GM11168 (cell line): ENCODE results near the gene CRAT.

ENCODE experiments used
- in situ Hi-C: fragments of 300-500 bp; cut with MboI; formaldehyde crosslinking; loops from one replicate; pipeline ENCODE4 v1.12.0; 2022; ENCODE audit warnings: low sequenced_read_pairs; ENCODE audit not compliant: unreplicated experiment

Gene CRAT

DNA sequence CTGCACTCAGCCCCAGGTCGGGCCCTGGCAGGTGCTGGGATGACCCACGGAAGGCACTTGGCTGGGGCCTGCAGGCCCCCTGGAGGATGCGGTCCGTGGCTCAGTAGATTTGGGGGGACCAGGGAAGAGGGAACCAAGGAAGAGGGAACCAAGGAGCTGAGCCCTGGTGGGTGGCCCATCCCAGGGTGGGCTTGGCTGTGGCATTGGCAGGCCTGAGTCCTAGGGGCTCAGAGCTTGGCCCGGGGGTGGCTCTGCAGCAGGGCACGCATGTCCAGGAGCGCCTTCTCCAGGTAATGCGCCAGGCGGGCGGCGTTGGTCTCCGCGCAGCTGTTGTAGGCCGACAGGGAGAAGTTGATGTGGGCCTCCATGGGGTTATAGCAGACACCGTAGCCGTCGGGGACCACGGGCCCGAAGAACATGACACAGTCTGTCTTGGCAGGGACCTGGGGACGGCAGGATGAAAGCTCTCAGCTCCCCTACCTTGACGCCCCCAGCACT, 15.4 kb downstream of the CRAT start:
- in situ Hi-C loops, result no loop called here

DNA sequence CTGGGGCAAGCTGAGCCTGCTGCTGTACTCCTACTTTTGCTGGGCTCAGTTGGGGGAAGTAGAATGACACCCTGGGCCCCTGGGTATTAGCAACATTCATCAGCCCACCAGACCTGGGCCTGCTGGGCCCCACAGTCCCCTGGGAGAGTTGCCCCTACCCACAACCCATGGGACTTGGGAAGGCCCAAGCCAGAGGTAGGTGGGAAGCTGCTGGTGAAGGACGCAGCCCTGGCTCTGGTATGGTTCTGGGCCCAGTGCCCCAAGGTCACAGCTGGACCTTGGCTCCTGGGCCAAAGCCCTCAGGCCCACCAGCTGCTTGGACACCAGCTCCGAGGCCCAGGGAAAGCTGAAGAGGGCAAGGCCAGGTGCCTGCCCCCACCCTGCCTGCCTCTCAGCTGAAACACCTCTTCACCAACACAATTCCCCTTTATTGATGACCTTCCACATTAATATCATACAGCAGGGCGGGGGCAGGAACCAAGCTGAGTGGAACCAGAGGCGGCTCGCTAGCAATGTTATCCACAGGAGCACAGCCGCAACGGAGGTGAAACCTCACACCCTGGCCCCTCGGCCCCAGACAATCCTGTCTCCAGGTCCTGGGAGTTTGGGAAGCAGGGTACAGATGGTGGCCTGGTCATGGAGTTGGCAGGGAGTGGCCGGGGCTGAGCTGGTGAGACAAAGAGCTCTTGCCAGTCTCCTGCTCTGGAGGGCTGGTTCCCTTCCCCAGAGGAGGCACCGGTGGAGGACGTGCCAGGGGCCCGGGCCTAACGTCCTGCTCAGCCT, 16.0 kb downstream of the CRAT start:
- in situ Hi-C loops, result no loop called here

DNA sequence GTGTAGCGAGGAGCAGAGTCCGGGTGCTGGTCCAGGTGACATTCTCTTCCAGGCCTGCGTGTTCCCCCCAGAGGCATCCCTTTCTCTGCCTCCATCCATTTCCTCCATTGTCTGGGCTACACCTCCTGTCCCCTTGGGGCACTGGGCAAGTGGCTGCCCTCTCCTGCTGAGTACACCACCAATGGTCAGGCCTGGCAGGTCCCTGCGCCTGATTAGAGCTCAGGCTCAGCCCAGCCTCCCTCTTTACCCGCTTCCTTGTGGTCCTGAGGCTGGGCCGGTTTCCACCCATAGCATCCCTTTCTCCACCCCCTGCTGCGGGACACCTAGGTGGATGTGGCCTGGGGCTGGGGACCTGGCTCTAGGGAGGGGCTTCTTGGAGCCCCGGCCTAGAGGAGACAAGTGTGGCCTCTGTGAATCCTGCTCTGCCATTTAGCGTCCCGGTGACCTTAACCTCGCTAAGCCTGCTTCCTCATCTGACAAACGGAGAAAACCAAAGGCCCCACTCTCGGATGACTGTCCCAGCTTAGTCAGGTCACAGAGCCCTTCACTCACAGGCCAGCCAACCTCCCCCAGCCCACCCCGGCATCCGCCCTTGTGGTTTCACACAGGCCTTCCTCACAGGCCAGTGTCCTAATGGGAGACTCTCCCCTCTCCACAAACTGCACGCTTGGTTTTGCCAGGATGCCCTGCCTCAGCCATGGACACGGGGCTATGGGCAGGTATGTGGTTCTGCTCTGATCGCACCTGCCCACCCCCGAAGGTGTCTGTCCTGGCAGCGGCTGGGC, 16.8 kb downstream of the CRAT start:
- in situ Hi-C loops, result no loop called here

GRCh38 chr9:129089246-129089645, 21.3 kb downstream of the CRAT start:
- in situ Hi-C loops, result no loop called here

- in situ Hi-C loops, result no loop called here
These were observed 26.5 kb downstream of the CRAT start for GRCh38 chr9:129084087-129084486.

GRCh38 chr9:129081388-129081904, 29.1 kb downstream of the CRAT start:
- in situ Hi-C loops, result no loop called here

DNA sequence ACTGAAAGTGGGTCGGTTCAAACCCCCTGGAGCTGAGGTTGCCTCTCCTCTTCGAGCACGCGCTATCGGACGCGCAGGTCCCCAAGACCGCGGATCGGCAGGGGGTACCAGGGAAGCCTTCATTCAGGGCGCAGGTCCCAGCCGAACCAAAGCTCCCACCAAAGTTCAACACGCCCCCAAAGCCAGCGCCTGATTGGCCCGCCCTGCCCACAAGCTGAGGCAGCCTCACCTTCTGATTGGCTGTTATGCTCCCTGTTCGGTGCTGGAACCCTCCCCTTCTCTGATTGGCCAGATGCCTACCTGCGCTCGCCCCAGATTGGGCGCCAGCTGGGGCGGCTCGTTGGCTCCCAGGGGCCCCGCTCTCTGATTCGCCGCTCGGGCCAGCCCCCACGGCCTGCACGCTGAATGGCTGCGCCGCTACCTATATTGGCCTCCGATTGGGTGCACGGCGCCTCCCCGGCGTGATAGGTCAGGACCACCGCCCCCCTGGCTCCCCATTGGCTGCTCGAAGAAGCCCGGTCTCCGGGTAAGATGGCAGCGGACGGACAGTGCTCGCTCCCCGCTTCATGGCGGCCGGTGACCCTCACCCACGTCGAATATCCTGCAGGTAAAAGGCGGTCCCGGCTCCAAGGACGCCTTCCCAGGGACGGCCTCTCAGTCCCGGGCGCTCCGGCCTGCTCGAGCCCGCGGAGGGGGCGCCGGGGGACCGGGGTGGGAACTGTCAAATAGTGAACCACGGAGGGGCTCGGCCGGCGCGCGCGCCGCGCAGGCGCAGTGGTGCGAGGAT, 29.8 kb downstream of the CRAT start, which contains the start of gene DOLPP1:
Gene DOLPP1 (plus strand): TSS at position 511 of the 787 bp plus-strand sequence. CDS start 21 bp downstream, at position 532.
- in situ Hi-C loops, result no loop called here

DNA sequence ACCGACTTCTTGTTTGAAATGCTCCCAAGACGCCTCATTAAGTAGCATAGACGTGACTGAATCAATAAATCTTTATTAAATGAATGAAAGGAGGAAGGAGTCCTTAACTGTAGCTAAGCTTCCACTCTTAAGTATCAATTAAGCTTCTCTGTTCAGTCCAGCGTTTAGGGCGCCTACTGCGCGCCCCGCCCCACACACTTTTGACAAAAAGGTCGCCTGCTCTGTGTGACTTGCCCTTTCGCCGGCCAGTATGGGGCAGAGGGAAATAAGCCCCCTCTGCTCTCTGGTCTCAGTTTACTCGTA, 30.3 kb downstream of the CRAT start:
- in situ Hi-C loops, result no loop called here

DNA sequence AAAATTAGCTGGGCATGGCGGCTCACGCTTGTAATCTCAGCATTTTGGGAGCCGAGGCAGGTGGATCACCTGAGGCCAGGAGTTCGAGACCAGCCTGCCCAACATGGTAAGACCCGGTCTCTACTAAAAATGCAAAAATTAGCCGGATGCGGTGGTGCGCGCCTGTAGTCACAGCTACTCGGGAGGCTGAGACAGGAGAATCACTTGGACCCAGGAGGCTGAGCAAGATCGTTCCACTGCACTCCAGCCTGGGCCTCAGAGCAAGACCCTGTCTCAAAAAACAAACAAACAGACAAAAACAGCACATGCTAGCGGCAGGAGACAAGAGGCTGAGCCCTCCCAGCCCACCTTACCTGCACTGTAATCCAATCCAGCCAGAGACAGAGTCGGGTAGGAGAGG, 30.8 kb downstream of the CRAT start:
- in situ Hi-C loops, result no loop called here

DNA sequence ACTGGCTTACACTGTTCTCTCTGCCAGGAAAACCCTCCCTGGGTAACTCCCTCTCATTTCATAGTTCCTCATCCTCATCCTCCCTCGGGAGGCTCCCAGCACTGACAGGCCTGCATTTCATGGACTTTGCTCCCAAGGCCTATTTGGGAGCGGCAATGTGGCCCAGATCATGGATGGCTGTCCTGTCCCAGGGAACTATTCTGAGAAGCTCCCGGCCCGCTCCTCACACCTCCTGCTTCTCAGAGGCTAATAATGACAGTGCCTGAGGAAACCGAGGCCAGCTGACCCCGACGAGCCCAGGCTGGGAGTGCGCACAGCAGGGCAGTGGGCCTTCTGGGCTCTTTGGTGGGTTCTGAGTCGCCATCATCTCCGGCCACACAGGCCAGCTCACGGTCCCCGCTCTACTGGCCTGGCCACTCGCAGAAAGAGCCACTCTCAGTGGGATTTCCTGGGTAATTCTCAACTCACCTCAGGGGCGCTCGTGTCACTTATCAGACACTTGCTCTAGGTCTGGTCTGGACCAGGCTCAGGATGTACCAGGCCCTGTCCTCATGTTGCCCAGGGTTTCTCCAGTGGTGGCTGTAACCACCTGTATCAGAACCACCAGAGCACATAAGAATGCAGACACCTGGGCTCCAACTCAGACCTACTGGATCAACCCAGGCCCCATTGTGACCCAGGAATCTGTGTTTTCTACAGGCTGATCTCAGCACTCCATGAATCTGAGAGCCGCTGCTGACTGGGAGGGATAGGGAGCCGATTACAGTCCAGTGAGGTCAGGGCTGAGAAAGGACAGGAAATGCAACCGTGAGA, 31.7 kb downstream of the CRAT start:
- in situ Hi-C loops, result no loop called here

- in situ Hi-C loops, result no loop called here
These were observed 33.4 kb downstream of the CRAT start for GRCh38 chr9:129077236-129077635.

DNA sequence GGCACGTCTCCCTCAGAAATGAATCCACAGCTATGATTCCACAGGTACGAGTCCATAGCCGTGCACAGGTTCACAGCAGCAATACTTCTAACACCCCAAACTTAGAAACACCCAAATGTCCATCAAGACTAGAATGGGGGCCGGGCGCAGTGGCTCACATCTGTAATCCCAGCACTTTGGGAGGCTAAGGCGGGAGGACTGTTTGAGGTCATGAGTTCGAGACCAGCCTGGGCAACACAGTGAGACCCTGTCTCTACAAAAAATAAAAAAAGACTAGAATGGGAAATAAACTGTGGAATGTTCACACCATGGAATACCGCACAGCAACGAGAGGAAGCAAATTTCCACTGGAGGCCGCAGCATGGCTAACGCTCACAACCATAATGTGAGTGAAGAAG, 34.0 kb downstream of the CRAT start:
- in situ Hi-C loops, result no loop called here

DNA sequence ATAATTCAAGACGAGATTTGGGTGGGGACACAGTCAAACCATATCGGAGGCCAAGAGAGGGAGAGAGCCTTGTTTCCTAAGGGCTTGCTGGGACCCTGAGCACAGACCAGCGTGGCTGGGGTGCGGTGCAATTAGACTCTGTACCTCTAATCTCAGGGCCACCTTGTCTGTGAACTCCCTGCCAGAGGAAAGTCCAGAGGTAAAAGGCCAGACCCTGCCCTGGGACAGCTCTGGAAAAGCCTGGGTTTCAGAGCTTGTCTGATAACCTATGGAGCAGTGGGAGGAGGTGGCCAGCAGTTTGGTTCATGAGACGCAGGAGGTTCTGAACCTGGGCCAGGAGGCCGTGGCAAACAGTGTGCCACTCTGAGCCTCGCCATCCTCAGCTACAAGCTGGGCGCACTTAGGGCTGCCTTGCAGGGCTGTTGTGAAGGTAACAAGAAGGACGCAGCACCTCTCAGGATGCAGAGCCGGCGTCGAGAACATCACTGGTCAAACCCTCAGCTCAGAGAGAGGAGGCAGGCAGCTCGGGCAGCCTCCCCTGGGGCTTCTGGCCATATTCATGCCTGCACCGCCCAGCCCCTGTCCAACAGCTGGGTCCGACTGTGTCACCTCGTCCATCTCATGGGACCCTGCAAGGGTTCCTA, 34.5 kb downstream of the CRAT start:
- in situ Hi-C loops, result no loop called here

DNA sequence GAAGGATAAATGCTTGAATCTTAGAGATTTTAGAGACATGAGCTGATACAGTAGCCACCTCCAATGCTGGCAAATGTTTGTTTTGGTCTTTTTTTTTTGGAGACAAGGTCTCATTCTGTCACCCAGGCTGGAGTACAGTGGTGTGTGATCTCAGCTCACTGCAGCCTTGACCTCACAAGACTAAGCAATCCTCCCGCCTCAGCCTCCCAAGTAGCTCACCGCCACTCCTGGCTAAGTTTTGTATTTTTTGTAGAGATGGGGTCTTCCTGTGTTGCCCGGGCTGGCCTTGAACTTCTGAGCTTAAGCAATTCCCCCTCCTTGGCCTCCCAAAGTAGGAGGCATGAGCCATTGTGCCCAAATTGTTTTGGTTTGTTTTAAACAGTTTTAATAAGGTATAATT, 36.5 kb downstream of the CRAT start:
- in situ Hi-C loops, result no loop called here

DNA sequence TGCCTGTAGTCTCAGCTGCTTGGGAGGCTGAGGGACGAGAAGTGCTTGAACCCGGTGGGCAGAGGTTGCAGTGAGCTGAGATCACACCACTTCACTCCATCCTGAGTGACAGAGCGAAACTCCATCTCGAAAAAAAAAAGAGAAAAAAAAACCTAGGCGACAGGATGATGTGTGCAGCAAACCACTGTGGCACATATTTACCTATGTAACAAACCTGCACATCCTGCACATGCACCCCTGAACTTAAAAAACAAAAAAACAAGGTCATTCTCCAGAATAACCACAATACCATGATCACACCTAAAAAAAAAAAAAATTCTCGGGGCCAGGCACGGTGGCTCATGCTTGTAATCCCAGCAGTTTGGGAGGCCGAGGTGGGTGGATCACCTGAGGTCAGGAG, 37.2 kb downstream of the CRAT start:
- in situ Hi-C loops, result no loop called here

GRCh38 chr9:129072171-129072570, 38.4 kb downstream of the CRAT start:
- in situ Hi-C loops, result no loop called here

DNA sequence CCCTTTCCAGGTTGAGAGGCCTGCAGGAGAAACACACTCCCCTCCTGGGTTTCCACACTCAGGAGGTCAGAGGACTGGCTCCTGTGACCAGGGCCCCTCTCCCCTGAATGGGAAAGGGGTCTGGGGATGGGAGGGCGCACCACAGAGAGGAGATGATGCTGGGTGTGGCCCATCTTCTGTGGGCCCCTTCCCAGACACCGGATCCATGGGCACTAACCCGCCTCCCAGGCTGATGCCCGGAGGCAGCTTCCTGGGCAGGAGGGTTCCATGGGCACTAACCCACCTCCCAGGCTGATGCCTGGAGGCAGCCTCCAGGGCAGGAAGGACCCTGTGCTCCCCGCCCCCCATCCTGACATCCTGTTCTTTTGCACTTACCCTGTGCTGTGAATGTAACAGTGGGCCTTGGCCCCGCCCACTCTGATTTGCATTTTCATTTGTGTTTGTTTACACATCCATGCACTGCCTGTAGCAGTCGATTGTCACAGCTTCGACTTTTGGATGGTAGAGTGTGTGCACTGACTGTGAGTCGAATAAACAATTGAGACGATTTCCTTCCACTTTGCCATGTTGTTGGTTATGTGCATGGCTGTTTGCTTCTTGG, 39.0 kb downstream of the CRAT start:
- in situ Hi-C loops, result no loop called here

GRCh38 chr9:129070696-129071525, 39.7 kb downstream of the CRAT start:
- in situ Hi-C loops, result no loop called here
